ENCODE data around the gene CLEC3B. TPM values are rescaled to one million over a fixed set of nuclear protein-coding genes. Genes with fewer than 3 reads are reported as not detected.
"Not testable (repeated sequence)": the region's sequence is repeated elsewhere in the genome, so short reads cannot be mapped to it uniquely, and the experiment has no call there.

The CLEC3B gene
- total RNA-seq, 1 donor from 2014 or later = not detected

DNA sequence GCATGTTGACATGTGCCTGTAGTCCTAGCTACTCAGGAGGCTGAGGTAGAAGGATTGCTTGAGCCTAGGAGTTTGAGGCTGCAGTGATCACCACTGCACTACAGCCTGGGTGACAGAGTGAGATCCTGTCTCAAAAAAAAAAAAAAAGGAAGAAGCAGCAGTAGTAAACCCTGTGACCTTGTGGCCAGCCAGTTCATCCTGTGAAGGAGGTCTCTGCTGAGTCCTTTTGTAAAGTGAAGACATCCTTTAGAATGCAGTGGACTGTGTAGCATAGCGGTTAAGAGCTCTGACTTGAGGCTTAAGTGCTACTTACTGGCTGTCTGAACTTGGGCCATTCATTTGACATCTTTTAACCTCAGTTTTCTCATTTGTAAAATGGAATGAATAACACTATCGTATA, 41.8 kb upstream of the CLEC3B start:
- Mint-ChIP-seq H3K4me1 (no peaks in the 10 kb centered on the region), H3K4me3 (no peak overlapping the region)

DNA sequence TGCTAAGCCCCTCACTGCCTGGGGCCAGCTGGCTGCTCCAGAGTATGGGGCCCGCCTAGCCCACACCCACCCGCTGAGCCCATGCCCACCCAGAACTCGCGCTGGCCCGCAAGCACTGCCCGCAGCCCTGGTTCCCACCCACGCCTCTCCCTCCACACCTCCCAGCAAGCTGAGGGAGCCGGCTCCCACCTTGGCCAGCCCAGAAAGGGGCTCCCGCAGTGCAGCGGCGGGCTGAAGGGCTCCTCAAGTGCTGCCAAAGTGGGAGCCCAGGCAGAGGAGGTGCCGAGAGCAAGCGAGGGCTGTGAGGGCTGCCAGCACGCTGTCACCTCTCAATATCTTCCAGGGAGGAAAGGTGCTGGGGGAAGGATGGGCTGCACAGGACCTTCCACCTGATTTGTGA, 39.8 kb upstream of the CLEC3B start:
- not testable (repeated sequence) for H3K27ac Mint-ChIP-seq (ENCODE audit: unreplicated experiment); H3K4me3 Mint-ChIP-seq; H3K4me1 Mint-ChIP-seq; DNase-seq (ENCODE audit: low read depth, low spot score); H3K27me3 Mint-ChIP-seq (ENCODE audit: low read depth); H3K9me3 Mint-ChIP-seq
- H3K36me3 Mint-ChIP-seq (ENCODE audit: low read depth) = peaks cover 18% of the 10 kb centered on the region

More for the DNA sequence above, 41.8 kb upstream of the CLEC3B start:
- Mint-ChIP-seq H3K36me3 (ENCODE audit: low read depth) (peaks cover 12% of the 10 kb centered on the region), H3K9me3 (no peaks in the 10 kb centered on the region), H3K27ac (ENCODE audit: unreplicated experiment) (no peak overlapping the region), H3K27me3 (ENCODE audit: low read depth) (no peaks in the 10 kb centered on the region)
- TF ChIP-seq, protein P1, sequence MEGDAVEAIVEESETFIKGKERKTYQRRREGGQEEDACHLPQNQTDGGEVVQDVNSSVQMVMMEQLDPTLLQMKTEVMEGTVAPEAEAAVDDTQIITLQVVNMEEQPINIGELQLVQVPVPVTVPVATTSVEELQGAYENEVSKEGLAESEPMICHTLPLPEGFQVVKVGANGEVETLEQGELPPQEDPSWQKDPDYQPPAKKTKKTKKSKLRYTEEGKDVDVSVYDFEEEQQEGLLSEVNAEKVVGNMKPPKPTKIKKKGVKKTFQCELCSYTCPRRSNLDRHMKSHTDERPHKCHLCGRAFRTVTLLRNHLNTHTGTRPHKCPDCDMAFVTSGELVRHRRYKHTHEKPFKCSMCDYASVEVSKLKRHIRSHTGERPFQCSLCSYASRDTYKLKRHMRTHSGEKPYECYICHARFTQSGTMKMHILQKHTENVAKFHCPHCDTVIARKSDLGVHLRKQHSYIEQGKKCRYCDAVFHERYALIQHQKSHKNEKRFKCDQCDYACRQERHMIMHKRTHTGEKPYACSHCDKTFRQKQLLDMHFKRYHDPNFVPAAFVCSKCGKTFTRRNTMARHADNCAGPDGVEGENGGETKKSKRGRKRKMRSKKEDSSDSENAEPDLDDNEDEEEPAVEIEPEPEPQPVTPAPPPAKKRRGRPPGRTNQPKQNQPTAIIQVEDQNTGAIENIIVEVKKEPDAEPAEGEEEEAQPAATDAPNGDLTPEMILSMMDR (conservative IDR thresholded peaks at IDR 0.05) = no peak
- no peak for DNase-seq (ENCODE audit: low read depth, low spot score)

DNA sequence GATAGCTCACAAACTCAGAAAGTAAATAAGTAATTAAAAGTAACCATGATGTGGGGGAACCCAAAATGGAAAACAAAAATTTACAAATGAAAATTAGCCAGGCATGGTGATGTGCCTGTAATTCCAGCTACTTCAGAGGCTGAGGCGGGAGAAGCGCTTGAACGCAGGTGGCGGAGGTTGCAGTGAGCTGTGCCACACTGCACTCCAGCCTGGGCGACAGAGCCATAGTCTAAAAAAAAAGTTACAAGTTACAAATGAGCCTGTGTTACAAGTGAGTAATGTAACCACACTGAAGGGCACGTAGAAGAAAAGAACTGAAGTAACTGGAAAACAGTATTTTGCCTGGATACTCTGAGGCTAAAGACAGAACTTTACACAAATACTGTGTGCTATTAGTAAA, 38.8 kb upstream of the CLEC3B start:
- H3K27ac Mint-ChIP-seq (ENCODE audit: unreplicated experiment) = no peak overlapping the region
- no peak overlapping the region for H3K4me3 Mint-ChIP-seq
- no peaks in the 10 kb centered on the region for H3K27me3 Mint-ChIP-seq (ENCODE audit: low read depth)
- H3K9me3 Mint-ChIP-seq = no peaks in the 10 kb centered on the region
- DNase-seq (ENCODE audit: low read depth, low spot score) = no peak
- no peaks in the 10 kb centered on the region for H3K4me1 Mint-ChIP-seq
- peaks cover 22% of the 10 kb centered on the region for H3K36me3 Mint-ChIP-seq (ENCODE audit: low read depth)
- TF ChIP-seq, protein P1 (conservative IDR thresholded peaks at IDR 0.05) = no peak

DNA sequence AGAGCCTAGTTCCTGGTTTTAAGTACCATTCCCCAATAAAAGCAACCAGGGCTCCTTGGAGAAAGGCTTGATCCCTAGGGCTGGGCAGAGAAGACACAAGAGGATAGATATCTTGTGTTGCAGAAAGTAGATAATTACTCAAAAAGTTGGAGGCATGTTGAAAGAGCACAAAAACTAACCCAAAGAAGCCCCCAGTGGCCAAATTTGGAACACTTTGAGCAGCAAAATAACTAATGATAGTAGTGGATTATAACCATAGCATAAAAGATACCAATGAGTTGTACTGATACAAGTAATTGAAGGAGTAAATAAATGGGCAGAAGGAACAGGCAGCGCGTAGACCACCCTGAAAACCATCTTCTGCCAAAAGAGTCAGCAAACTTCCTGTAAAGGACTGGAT, 38.0 kb upstream of the CLEC3B start:
- Mint-ChIP-seq H3K27ac (ENCODE audit: unreplicated experiment) (no peak overlapping the region), H3K36me3 (ENCODE audit: low read depth) (peaks cover 22% of the 10 kb centered on the region)
- TF ChIP-seq, protein P1 (conservative IDR thresholded peaks at IDR 0.05) = peak; percentile 66

DNA sequence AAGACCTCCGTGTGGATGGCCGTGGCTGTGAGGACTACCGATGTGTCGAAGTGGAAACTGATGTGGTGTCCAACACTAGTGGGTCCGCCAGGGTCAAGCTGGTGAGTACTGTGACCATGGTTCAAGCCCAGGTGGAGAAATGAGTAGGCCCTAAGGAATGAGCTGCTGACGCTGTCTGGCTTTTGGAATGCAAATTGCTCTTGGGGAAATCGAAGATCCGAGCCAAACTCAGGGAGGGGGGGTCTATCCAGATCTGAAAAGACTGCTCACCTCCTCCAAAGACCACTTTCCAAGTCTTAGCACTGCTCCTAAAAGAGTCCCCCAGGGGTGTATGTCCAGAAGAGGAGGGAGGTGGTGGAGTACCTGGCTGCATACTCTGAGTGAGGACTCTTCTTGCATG, 37.0 kb upstream of the CLEC3B start:
- Mint-ChIP-seq H3K4me1 (no peaks in the 10 kb centered on the region), H3K36me3 (ENCODE audit: low read depth) (peaks cover 22% of the 10 kb centered on the region), H3K9me3 (no peaks in the 10 kb centered on the region), H3K4me3 (no peak overlapping the region), H3K27me3 (ENCODE audit: low read depth) (no peaks in the 10 kb centered on the region), H3K27ac (ENCODE audit: unreplicated experiment) (no peak overlapping the region)
- DNase-seq (ENCODE audit: low read depth, low spot score) = no peak
- TF ChIP-seq, protein P1 (conservative IDR thresholded peaks at IDR 0.05) = no peak

More for the DNA sequence above, 38.0 kb upstream of the CLEC3B start:
- no peak overlapping the region for H3K4me3 Mint-ChIP-seq
- no peaks in the 10 kb centered on the region for H3K27me3 Mint-ChIP-seq (ENCODE audit: low read depth)
- no peaks in the 10 kb centered on the region for H3K4me1 Mint-ChIP-seq
- DNase-seq (ENCODE audit: low read depth, low spot score) = no peak
- no peaks in the 10 kb centered on the region for H3K9me3 Mint-ChIP-seq

DNA sequence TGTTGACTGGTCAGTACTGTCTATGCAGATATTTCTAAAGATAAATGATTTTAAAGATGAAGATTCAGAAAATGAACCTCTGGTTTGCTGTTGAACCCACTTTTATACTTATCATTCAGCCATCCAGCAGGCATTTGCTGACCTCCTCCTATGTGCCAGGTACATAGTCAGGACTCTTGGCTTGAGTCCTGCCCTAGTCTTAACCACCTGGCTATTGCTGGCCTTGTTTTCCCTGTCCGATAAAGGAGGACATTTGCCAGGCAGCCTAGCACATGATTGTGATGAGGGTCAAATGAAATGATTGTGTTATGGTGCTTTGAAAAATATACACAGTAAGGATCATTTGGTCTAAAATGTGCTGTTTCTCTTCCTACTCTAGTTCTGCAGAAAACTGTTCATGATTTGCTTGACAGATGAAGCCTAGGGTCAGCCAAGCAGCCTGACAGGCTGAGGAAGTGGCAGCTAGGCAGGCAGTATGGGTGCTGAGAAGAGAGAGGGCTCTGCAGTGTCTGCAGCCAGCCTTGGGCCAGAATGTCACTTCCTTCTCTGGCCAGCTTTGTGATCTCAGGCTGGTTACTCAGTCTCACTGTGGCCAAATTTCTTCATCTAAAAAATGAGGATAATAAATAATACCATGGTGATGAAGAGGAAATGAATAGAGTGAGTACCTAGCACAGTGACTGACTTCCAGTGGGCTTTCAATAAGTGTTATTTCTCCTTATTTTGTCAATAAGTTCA, 36.3 kb upstream of the CLEC3B start:
- no peaks in the 10 kb centered on the region for H3K9me3 Mint-ChIP-seq
- TF ChIP-seq, protein P1 (conservative IDR thresholded peaks at IDR 0.05) = no peak
- peaks cover 21% of the 10 kb centered on the region for H3K36me3 Mint-ChIP-seq (ENCODE audit: low read depth)
- H3K27me3 Mint-ChIP-seq (ENCODE audit: low read depth) = no peaks in the 10 kb centered on the region
- no peak for DNase-seq (ENCODE audit: low read depth, low spot score)
- no peaks in the 10 kb centered on the region for H3K4me1 Mint-ChIP-seq
- H3K27ac Mint-ChIP-seq (ENCODE audit: unreplicated experiment) = no peak overlapping the region
- no peak overlapping the region for H3K4me3 Mint-ChIP-seq

All from neural crest cell (in vitro differentiated cells).